GM12872 (cell line): ENCODE results near the gene CACFD1.

ENCODE experiments used
- CTCF ChIP-seq: IDR thresholded peaks from 3 replicates; pipeline ENCODE4 v1.5.1; 2011; ENCODE audit warnings: low read depth, mild to moderate bottlenecking, low read length, moderate library complexity; ENCODE audit not compliant: insufficient read depth

Gene CACFD1

GRCh38 chr9:133515240-133515610, 55.4 kb downstream of the CACFD1 start:
- no peak for TF ChIP-seq CTCF

GRCh38 chr9:133515615-133516255, 56.0 kb downstream of the CACFD1 start:
- no peak for TF ChIP-seq CTCF

- no peak for TF ChIP-seq CTCF
Observed at GRCh38 chr9:133516256-133516960, 56.6 kb downstream of the CACFD1 start.

- no peak for TF ChIP-seq CTCF
Observed at GRCh38 chr9:133516961-133517350, 57.2 kb downstream of the CACFD1 start.

- no peak for TF ChIP-seq CTCF
Observed at GRCh38 chr9:133517711-133518110, 57.9 kb downstream of the CACFD1 start.

- TF ChIP-seq CTCF, result no peak
Observed at GRCh38 chr9:133518200-133518599, 58.4 kb downstream of the CACFD1 start.

- no peak for TF ChIP-seq CTCF
Observed at GRCh38 chr9:133518706-133519449, 59.1 kb downstream of the CACFD1 start.
